Fibroblast of mammary gland (primary cell): ENCODE results near the gene PTPMT1.
"Not testable (repeated sequence)": the region's sequence is repeated elsewhere in the genome, so short reads cannot be mapped to it uniquely, and the experiment has no call there.

Experiments used
- DNase-seq: peaks from one replicate; pipeline ENCODE4 v3.0.0-alpha.2; 2010; ENCODE audit warnings: low read depth
- H3K4me3 ChIP-seq: 2 replicates; pipeline ENCODE4 v1.5.1; 2011; ENCODE audit warnings: low read depth, mild to moderate bottlenecking, low read length, moderate library complexity; ENCODE audit not compliant: control insufficient read depth
- CTCF ChIP-seq: conservative IDR thresholded peaks from 2 replicates; pipeline ENCODE4 v1.5.1; 2011; ENCODE audit warnings: low read depth, low read length, inconsistent platforms; ENCODE audit not compliant: control insufficient read depth, insufficient read depth

PTPMT1 gene

DNA sequence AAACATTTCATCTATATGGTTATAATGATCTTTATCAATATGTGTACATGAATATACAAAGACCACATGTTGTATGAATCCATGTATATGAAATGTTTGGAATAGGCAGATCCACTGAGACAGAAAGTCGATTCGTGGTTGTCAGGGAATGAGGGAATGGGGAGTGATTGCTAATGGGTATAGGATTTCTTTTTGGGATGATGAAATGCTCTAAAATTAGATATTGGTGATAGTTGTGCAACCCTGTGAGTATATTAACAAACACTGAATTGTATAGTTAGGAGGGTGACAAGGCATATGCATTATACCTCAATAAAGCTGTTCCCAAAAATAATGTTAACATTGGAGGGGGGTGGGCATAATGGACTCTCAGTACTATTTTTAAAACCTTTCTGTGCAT is 5.0 kb upstream of the PTPMT1 start:
- peak; percentile 58 for DNase-seq
- TF ChIP-seq CTCF = no peak
- H3K4me3 ChIP-seq = no peak overlapping the region

DNA sequence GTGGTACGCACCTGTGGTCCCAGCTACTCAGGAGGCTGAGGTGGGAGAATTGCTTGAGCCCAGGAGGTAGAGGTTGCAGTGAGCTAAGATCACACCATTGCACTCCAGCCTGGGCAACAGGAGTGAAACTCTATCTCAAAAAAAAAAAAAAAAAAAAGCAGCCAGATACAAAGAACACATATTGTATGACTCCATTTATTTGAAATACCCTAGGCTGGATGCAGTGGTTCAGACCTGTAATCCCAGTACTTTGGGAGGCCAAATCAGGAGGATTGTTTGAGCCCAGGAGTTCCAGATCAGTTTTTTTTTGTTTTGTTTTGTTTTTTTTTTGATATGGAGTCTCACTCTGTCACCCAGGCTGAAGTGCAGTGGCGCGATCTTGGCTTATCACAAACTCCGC is 3.0 kb upstream of the PTPMT1 start:
- not testable (repeated sequence) for DNase-seq, H3K4me3 ChIP-seq

- H3K4me3 ChIP-seq, DNase-seq: not testable (repeated sequence)
Measured at GRCh38 chr11:47564366-47564765, 1.0 kb upstream of the PTPMT1 start.

- TF ChIP-seq CTCF = no peak
- DNase-seq = no peak
- peak overlapping the region; percentile 83 for H3K4me3 ChIP-seq
Measured at GRCh38 chr11:47564933-47565339, 463 bp upstream of the PTPMT1 start.

- DNase-seq = no peak
- H3K4me3 ChIP-seq = peak overlapping the region; percentile 83
- no peak for TF ChIP-seq CTCF
Measured at GRCh38 chr11:47566149-47566698, 825 bp downstream of the PTPMT1 start.

GRCh38 chr11:47569646-47570045 is 4.2 kb downstream of the PTPMT1 start:
- no peak for TF ChIP-seq CTCF
- no peak for DNase-seq
- no peak overlapping the region for H3K4me3 ChIP-seq

- no peak for TF ChIP-seq CTCF
- no peak for DNase-seq
- no peak overlapping the region for H3K4me3 ChIP-seq
Measured at GRCh38 chr11:47570651-47571356, 5.4 kb downstream of the PTPMT1 start.

GRCh38 chr11:47571357-47571729 is 5.9 kb downstream of the PTPMT1 start:
- H3K4me3 ChIP-seq = no peak overlapping the region
- no peak for TF ChIP-seq CTCF
- no peak for DNase-seq
